Activated CD4-positive, alpha-beta T cell treated with anti-CD3 and anti-CD28 coated beads for 36 hours (primary cell): Measurements from ENCODE around the gene CEMIP2. TPM values are rescaled to one million over a fixed set of nuclear protein-coding genes. Genes with fewer than 3 reads are reported as not detected.
"Not testable (repeated sequence)": the region's sequence is repeated elsewhere in the genome, so short reads cannot be mapped to it uniquely, and the experiment has no call there.

ENCODE experiments used
- ATAC-seq: fragments of 200-7000 bp; cut with Tn5 transposase; one replicate; pipeline ENCODE4 v1.10.0; 2021; ENCODE audit warnings: mild to moderate bottlenecking, moderate library complexity
- CTCF ChIA-PET: fragments of 350-600 bp; sonication (Branson Sonifier 250); formaldehyde crosslinking; loops from one replicate; lab custom pipeline; 2021; ENCODE audit warnings: antibody characterized with exemption; lab: Charles Lee
- POLR2A ChIA-PET: fragments of 350-600 bp; sonication (Branson Sonifier 250); formaldehyde crosslinking; loops from one replicate; lab custom pipeline; 2021; ENCODE audit warnings: antibody characterized with exemption, inconsistent platforms; lab: Charles Lee
- DNase-seq: peaks from one replicate; pipeline ENCODE4 v3.0.0-alpha.2; 2020
- H3K27ac Mint-ChIP-seq: one replicate; pipeline ENCODE4 v1.8.0; 2021; ENCODE audit warnings: mixed read lengths
- H3K27me3 Mint-ChIP-seq: one replicate; pipeline ENCODE4 v1.8.0; 2021; ENCODE audit warnings: mixed read lengths
- H3K36me3 Mint-ChIP-seq: one replicate; pipeline ENCODE4 v1.8.0; 2021; ENCODE audit warnings: low read depth, mixed read lengths
- H3K4me1 Mint-ChIP-seq: one replicate; pipeline ENCODE4 v1.8.0; 2021; ENCODE audit warnings: mixed read lengths
- H3K4me3 Mint-ChIP-seq: one replicate; pipeline ENCODE4 v1.8.0; 2021; ENCODE audit warnings: mild to moderate bottlenecking, moderate library complexity, mixed read lengths
- H3K9me3 Mint-ChIP-seq: one replicate; pipeline ENCODE4 v1.8.0; 2021; ENCODE audit warnings: low read depth, mixed read lengths
- intact Hi-C, 2 experiments: fragments of 100-400 bp; cut with DNase I in 1 of 2; cut with micrococcal nuclease in 1 of 2; formaldehyde crosslinking; loops; one replicate each; pipeline versions ENCODE4 v1.14.2 to v1.15.1; 2022 to 2024; cut with DNase I, micrococcal nuclease
- total RNA-seq, 2 experiments: library from RNA; stranded (reverse); gene quantifications; one replicate each; pipeline ENCODE4 v1.2.3, GENCODE V29; 2021

Gene CEMIP2
- total RNA-seq, 2 experiments from 2014 or later = 34.1 to 41.0 TPM

DNA sequence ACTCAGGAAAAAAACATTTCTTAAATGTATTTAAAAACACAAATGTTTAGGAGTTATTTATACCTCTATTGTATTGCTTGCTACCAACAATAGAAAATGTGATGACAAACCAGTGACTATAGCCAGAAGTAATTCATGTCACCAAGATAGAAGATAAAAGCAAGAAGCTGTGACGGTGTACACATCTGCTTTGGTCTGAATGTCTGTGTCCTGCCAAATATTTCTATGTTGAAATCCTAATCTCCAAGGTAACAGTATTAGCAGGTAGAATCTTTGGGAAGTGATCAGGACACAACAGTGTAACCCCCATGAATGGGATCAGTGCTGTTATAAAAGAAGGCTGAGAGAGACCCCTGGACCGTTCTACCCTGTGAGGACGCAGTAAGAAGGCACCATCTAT is 74.7 kb downstream of the CEMIP2 start:
- ATAC-seq (no peak), DNase-seq (no peak)
- CTCF ChIA-PET = interaction anchor here (1.0 kb wide), 1 partner anchor 23 kb away, joined by 3 read pairs; no protein-coding TSS in a partner anchor
- intact Hi-C loops = no loop called here
- POLR2A ChIA-PET = no interaction called here
- no peaks in the 10 kb centered on the region for H3K9me3 Mint-ChIP-seq
- H3K36me3 Mint-ChIP-seq = peaks cover 53% of the 10 kb centered on the region
- no peak overlapping the region for H3K4me3 Mint-ChIP-seq
- no peaks in the 10 kb centered on the region for H3K27me3 Mint-ChIP-seq
- H3K27ac Mint-ChIP-seq = no peak overlapping the region
- peaks cover 14% of the 10 kb centered on the region for H3K4me1 Mint-ChIP-seq

DNA sequence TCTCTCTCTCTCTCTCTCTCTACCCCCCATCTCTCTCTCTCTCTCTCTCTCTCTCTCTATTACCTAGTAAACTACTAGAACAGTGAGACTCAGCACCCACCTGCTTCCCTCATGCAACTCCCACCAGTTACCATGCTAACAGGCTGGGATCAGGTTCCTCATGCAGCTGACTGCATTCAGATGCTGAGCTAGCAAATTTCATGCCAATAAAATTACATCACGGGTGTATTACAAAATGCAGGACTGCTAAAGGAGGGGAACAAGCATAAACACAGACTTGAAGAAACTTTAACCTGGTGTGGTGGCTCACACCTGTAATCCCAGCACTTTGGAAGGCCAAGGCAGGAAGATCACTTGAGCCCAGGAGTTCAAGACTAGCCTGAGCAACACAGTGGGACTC is 76.0 kb downstream of the CEMIP2 start:
- Mint-ChIP-seq H3K36me3 (peaks cover 47% of the 10 kb centered on the region), H3K27me3 (no peaks in the 10 kb centered on the region), H3K4me1 (peaks cover 17% of the 10 kb centered on the region), H3K9me3 (no peaks in the 10 kb centered on the region), H3K4me3 (no peak overlapping the region), H3K27ac (no peak overlapping the region)
- ChIA-PET POLR2A (no interaction called here), CTCF (no interaction called here)
- no peak for ATAC-seq
- intact Hi-C loops = no loop called here
- no peak for DNase-seq

DNA sequence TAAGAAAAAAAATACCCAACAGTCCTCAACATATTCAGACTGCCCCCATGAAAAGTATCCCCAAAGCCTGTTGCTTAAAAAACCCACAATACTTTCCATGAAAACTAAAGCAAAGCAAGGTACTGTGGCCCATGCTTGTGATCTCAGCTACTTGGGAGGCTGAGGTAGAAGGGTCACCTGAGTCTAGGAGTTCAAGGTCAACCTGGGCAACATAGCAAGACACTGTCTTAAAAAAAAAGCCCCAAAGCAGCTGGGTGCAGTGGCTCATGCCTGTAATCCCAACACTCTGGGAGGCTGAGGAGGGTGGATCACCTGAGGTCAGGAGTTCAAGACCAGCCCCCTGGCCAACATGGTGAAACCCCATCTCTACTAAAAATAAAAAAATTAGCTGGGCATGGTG is 76.7 kb downstream of the CEMIP2 start:
- H3K4me3 Mint-ChIP-seq, POLR2A ChIA-PET: not testable (repeated sequence)
- CTCF ChIA-PET = interaction anchor here (0.6 to 1.2 kb wide), 3 partner anchors 24 to 579 kb away, joined by 3 read pairs; no protein-coding TSS in a partner anchor

DNA sequence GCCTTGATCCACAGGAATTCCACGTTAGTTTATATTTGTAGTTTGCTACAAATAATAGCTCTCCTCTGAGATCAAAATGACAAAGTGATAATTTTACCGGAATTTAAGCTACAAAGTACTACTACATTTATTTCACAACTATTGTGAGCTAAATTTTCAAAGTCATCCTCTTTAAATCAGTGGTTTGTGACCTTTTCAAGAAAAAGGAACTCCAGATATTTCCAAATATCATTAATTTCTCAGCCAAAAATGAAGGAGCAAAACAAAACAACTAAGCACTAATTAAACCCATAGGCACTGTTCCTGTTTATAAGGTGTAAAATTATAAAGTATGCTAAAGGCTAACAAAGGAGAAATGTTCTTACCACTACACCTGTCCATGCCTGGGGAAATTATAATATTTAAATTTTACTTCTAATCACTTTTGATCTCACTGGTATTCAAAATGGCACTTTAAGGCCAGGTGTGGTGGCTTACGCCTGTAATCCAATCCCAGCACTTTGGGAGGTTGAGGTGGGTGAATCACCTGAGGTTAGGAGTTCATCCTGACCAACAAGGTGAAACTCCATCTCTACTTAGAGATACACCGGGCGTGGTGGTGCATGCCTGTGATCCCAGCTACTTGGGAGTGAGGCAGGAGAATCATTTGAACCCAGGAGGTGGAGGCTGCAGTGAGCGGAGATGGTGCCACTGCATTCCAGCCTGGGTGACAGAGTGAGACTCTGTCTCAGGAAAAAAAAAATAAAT is 77.5 kb downstream of the CEMIP2 start:
- Mint-ChIP-seq H3K27ac (no peak overlapping the region), H3K36me3 (peaks cover 47% of the 10 kb centered on the region), H3K27me3 (no peaks in the 10 kb centered on the region), H3K4me1 (peaks cover 26% of the 10 kb centered on the region), H3K4me3 (no peak overlapping the region), H3K9me3 (no peaks in the 10 kb centered on the region)
- intact Hi-C loops = no loop called here
- CTCF ChIA-PET = interaction anchor here (0.6 to 1.7 kb wide), 3 partner anchors 25 to 86 kb away, joined by 3 to 4 read pairs (median 3); no protein-coding TSS in a partner anchor
- no peak for DNase-seq
- POLR2A ChIA-PET = no interaction called here
- no peak for ATAC-seq

More for the DNA sequence above, 76.7 kb downstream of the CEMIP2 start:
- Mint-ChIP-seq H3K36me3 (peaks cover 46% of the 10 kb centered on the region), H3K4me1 (peaks cover 20% of the 10 kb centered on the region)
- DNase-seq, ATAC-seq, intact Hi-C loops, H3K9me3 Mint-ChIP-seq, H3K27me3 Mint-ChIP-seq, H3K27ac Mint-ChIP-seq: not testable (repeated sequence)

DNA sequence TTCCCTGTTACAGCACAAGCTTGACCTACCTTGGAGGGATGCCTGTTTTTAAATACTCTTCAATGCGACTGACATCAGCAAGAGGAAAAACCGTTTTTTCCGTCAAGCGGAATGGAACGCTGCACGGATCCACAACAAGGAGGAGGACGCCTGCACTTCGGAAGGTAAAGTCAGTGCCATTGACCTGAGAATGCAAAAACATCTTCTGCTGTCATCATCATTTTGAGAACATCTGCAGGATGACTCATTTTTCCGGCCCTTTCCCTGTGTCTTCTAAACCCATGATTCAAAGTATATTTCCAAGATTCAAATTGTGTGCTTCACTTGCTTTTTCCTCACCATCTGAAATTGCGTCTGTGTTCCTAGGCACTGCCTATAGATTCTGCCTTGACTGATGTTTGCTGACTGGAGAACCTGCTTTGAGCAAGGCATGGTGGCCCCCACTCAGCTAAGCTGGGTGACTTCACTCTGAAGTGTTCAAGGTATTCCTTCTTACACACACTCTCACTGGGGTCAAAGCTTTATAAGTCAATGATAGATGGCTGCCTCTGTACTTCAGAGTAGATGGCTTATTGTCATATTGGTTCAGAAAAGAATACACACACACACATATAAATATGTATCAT is 78.1 kb downstream of the CEMIP2 start:
- ChIA-PET POLR2A (no interaction called here), CTCF (interaction anchor here (0.6 to 1.7 kb wide), 5 partner anchors 9 to 85 kb away, joined by 3 to 5 read pairs (median 4); no protein-coding TSS in a partner anchor)
- intact Hi-C loops = no loop called here
- H3K4me3 Mint-ChIP-seq = no peak overlapping the region
- peaks cover 50% of the 10 kb centered on the region for H3K36me3 Mint-ChIP-seq
- no peak for DNase-seq
- no peak for ATAC-seq
- H3K9me3 Mint-ChIP-seq = no peaks in the 10 kb centered on the region
- H3K4me1 Mint-ChIP-seq = peaks cover 33% of the 10 kb centered on the region
- no peaks in the 10 kb centered on the region for H3K27me3 Mint-ChIP-seq
- no peak overlapping the region for H3K27ac Mint-ChIP-seq

DNA sequence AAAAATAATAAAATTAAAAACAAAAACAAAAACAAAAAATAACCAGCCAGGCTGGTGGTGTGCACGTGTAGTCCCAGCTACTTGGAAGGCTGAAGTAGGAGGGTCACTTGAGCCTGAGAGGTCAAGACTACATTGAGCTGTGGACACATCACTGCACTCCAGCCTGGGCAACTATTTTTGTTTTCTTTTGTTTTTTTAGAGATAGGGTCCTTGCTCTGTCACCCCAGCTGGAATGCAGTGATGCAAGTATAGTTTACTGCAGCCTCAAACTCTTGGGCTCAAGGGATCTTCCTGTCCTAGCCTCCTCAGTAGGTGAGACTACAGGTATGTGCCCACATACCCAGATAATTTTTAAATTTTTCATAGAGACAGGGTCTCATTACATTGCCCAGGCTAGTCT is 80.6 kb downstream of the CEMIP2 start:
- peaks cover 48% of the 10 kb centered on the region for H3K36me3 Mint-ChIP-seq
- no peaks in the 10 kb centered on the region for H3K9me3 Mint-ChIP-seq
- H3K4me1 Mint-ChIP-seq = peaks cover 52% of the 10 kb centered on the region

DNA sequence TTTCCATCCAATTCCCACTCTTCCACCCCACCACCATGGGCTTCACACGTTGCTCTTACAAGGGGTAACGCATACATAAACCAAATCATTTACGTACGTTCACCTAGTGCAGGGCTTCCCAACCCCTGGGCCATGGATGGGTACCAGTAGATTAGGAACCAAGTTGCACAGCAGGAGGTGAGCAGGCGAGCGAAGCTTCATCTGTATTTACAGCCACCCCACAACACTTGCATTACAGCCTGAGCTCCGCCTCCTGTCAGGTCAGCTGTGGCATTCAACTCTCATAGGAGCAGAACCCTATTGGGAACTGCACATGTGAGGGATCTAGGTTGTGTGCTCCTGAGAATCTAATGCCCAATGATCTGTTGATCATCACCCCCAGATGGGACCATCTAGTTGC is 82.3 kb downstream of the CEMIP2 start:
- no peaks in the 10 kb centered on the region for H3K27me3 Mint-ChIP-seq
- H3K4me1 Mint-ChIP-seq = peaks cover 52% of the 10 kb centered on the region
- POLR2A ChIA-PET = interaction anchor here (0.8 to 1.2 kb wide), 2 partner anchors 221 to 338 kb away, joined by 3 read pairs; no protein-coding TSS in a partner anchor
- H3K9me3 Mint-ChIP-seq = no peaks in the 10 kb centered on the region
- peaks cover 45% of the 10 kb centered on the region for H3K36me3 Mint-ChIP-seq
- DNase-seq = no peak
- CTCF ChIA-PET = interaction anchor here (1.0 to 3.4 kb wide), 3 partner anchors 31 to 80 kb away, joined by 3 to 15 read pairs (median 3); no protein-coding TSS in a partner anchor
- no peak overlapping the region for H3K4me3 Mint-ChIP-seq
- H3K27ac Mint-ChIP-seq = peak overlapping the region; percentile 70
- intact Hi-C loops = loop anchor here in 1 of 2 experiments (2.0 kb wide), 1 partner anchor 73 kb away; no protein-coding TSS in a partner anchor
- ATAC-seq = no peak

More for the DNA sequence above, 80.6 kb downstream of the CEMIP2 start:
- POLR2A ChIA-PET = no interaction called here
- H3K4me3 Mint-ChIP-seq = no peak overlapping the region
- CTCF ChIA-PET = interaction anchor here (0.7 to 0.8 kb wide), 2 partner anchors 39 to 46 kb away, joined by 3 to 5 read pairs; no protein-coding TSS in a partner anchor
- intact Hi-C loops = no loop called here
- H3K27ac Mint-ChIP-seq = no peak overlapping the region
- DNase-seq (no peak), ATAC-seq (no peak)
- no peaks in the 10 kb centered on the region for H3K27me3 Mint-ChIP-seq

DNA sequence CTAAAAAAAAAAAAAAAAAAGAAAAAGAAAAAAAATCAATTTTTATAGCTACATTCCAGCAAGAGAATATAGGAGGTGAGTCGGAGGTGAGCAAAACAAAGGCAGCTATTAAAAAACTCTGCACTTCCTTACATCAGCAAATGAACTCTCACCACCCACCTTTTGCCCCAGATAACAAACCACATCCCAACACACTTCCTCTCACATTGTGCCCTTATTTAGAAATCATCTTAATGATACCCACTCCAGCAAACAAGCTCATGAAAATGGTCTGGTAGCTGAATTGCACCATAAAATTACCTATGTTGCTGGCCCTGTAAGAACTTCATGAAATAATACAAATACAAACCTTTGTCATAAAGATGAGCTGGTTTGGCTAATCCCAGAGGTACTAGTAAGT is 82.9 kb downstream of the CEMIP2 start:
- peak; percentile 42 for DNase-seq
- ATAC-seq = peak; percentile 77
- no peak overlapping the region for H3K4me3 Mint-ChIP-seq

DNA sequence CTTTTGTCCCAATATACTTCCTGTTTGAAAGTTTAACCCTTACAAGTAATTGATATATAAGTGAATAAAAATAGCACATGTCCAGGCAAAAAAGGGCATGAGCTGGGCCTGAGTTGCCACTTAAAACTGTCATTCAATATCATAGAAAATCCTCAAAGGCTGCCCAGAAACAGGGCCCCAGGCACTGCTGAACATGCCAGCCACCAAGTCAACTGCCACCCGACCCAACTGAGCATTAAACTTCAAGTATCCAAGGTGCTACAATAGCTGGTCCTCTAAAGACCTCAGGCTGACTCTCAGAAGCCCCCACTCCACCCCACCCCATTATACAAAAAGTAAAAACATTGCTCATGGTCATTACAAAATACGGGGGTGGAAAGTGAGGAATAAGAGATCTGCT is 83.7 kb downstream of the CEMIP2 start:
- peaks cover 34% of the 10 kb centered on the region for H3K36me3 Mint-ChIP-seq
- H3K27me3 Mint-ChIP-seq = no peaks in the 10 kb centered on the region
- intact Hi-C loops = loop anchor here in 1 of 2 experiments (2.0 kb wide), 1 partner anchor 74 kb away; no protein-coding TSS in a partner anchor
- ATAC-seq = no peak
- ChIA-PET POLR2A (interaction anchor here (0.6 kb wide), 1 partner anchor 39 kb away, joined by 3 read pairs; no protein-coding TSS in a partner anchor), CTCF (interaction anchor here (0.5 to 3.4 kb wide), 6 partner anchors 32 to 596 kb away, joined by 3 to 15 read pairs (median 3); no protein-coding TSS in a partner anchor)
- no peak for DNase-seq
- H3K9me3 Mint-ChIP-seq = no peaks in the 10 kb centered on the region
- H3K4me3 Mint-ChIP-seq = no peak overlapping the region
- H3K4me1 Mint-ChIP-seq = peaks cover 45% of the 10 kb centered on the region
- peak overlapping the region; percentile 31 for H3K27ac Mint-ChIP-seq

More for the DNA sequence above, 82.9 kb downstream of the CEMIP2 start:
- H3K27ac Mint-ChIP-seq = peak overlapping the region; percentile 48
- H3K4me1 Mint-ChIP-seq = peaks cover 50% of the 10 kb centered on the region
- CTCF ChIA-PET = interaction anchor here (0.5 to 3.4 kb wide), 8 partner anchors 31 to 338 kb away, joined by 3 to 15 read pairs (median 3); no protein-coding TSS in a partner anchor
- intact Hi-C loops = loop anchor here in 1 of 2 experiments (2.0 kb wide), 1 partner anchor 73 kb away; no protein-coding TSS in a partner anchor
- peaks cover 41% of the 10 kb centered on the region for H3K36me3 Mint-ChIP-seq
- no peaks in the 10 kb centered on the region for H3K9me3 Mint-ChIP-seq
- POLR2A ChIA-PET = interaction anchor here (0.7 to 1.2 kb wide), 3 partner anchors 56 to 339 kb away, joined by 3 to 8 read pairs (median 3); no protein-coding TSS in a partner anchor
- no peaks in the 10 kb centered on the region for H3K27me3 Mint-ChIP-seq

DNA sequence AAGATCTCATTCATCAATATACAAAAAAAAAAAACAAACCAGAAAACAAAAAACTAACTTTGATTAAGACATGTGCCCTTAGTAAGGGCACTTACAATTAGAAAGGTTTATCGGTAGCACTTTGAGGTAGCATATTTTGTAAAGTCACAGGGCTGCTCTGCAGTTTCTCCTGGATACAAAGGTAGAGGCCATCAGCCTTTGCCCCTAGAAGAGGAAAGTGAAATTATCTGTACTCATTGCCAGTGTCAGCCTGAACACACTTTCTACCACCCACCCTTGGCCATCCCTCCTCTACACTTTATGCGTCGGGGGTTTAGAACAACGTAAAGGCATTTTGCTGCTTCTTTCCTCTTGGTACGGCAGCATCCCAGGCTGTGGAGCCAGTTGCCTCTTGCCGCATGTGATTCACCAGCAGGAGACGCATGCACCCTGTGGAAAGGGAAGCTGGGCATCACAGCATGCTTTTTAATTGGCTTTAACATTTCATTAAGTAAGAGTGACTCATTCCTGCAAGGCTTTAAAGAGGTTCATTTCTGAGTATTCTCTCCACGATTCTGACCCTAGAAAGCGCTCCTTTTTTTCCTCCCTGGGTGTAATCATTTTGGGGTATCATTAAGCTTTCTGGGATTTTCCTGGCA is 84.6 kb downstream of the CEMIP2 start:
- CTCF ChIA-PET = interaction anchor here (0.6 to 3.4 kb wide), 4 partner anchors 33 to 597 kb away, joined by 3 to 15 read pairs (median 4); no protein-coding TSS in a partner anchor
- POLR2A ChIA-PET = interaction anchor here (0.6 kb wide), 1 partner anchor 38 kb away, joined by 3 read pairs; no protein-coding TSS in a partner anchor

More for the DNA sequence above, 84.6 kb downstream of the CEMIP2 start:
- DNase-seq = no peak
- peaks cover 25% of the 10 kb centered on the region for H3K36me3 Mint-ChIP-seq
- no peak overlapping the region for H3K4me3 Mint-ChIP-seq
- intact Hi-C loops = loop anchor here in 1 of 2 experiments (2.0 kb wide), 1 partner anchor 75 kb away; no protein-coding TSS in a partner anchor
- peaks cover 39% of the 10 kb centered on the region for H3K4me1 Mint-ChIP-seq
- no peaks in the 10 kb centered on the region for H3K9me3 Mint-ChIP-seq
- H3K27ac Mint-ChIP-seq = peak overlapping the region; percentile 3
- no peaks in the 10 kb centered on the region for H3K27me3 Mint-ChIP-seq
- ATAC-seq = no peak
